Stomach (tissue), 4 donors: Measurements from ENCODE around the gene LRTM1.

Experiments
- CTCF ChIP-seq, 7 experiments: fragments of 450-650 bp in 4 of 7; fragments of 200-600 bp in 3 of 7; sonication (generic) in 3 of 7; IDR thresholded peaks; one replicate each; pipeline ENCODE4 v1.5.1; 2016 to 2019; ENCODE audit warnings: antibody characterized with exemption in 7 of 7, control low read depth in 2 of 7, mild to moderate bottlenecking in 1 of 7
- POLR2AphosphoS5 ChIP-seq, 3 donors: sonication (generic); formaldehyde crosslinking; IDR thresholded peaks; one replicate each; pipeline ENCODE4 v1.6.1; 2016; ENCODE audit warnings: antibody characterized with exemption in 3 of 3

DNA sequence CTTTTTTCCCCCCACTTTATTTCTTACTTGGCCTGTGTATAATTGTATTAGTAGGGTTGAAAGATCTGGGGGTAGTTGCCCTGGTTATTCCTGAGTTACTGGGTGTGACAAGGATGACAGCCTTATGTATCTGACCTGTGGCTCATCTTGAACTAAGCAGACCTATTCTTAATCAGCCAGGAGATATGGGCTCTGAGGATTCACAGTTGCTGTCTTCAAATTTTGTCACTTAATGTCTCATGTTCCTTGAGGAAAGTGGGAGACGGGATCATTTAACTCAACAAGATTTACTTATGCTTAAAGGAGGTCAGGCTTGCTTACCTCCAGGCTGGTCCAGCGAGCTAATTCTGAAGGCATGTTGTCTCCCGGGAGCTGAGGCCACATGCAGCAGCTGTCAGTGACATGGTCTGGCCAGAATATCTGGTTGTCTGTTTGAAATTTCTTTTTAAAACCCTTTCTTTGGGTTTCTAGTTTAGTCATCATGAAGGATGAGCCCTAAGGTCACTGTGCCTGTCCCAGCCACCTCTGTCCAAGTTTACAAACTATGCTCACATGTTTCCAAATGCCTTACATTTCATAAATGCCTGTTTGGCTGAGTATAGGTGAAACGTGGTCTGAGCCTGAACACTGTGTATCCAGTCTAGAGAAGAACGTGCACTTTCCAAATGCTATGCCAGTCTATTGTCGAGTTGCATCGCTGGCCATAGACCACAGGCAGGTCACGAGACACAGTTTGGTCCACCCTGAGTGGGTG lies 26.8 kb downstream of the LRTM1 start:
- no peak for TF ChIP-seq CTCF (IDR thresholded peaks at IDR 0.05)
- no peak for TF ChIP-seq POLR2AphosphoS5 (IDR thresholded peaks at IDR 0.05)
